Measurements from ENCODE around the gene TLNRD1.
A peak's percentile ranks its signal among the peaks of the same experiment; 100 is the strongest.

Gene TLNRD1

GRCh38 chr15:80978685-80979329, 21.9 kb upstream of the TLNRD1 start:
- DNase-seq (ENCODE audit: low read depth), result no peak

GRCh38 chr15:80979538-80980200, 21.1 kb upstream of the TLNRD1 start:
- DNase-seq (ENCODE audit: low read depth), result no peak

GRCh38 chr15:80982205-80982604, 18.5 kb upstream of the TLNRD1 start:
- DNase-seq (ENCODE audit: low read depth), result no peak

GRCh38 chr15:80982839-80983238, 17.9 kb upstream of the TLNRD1 start:
- DNase-seq (ENCODE audit: low read depth), result no peak

- DNase-seq (ENCODE audit: low read depth), result no peak
Observed at GRCh38 chr15:80984856-80985255, 15.9 kb upstream of the TLNRD1 start.

- no peak for DNase-seq (ENCODE audit: low read depth)
Observed at GRCh38 chr15:80985981-80986380, 14.7 kb upstream of the TLNRD1 start.

GRCh38 chr15:80986487-80986886, 14.2 kb upstream of the TLNRD1 start:
- DNase-seq (ENCODE audit: low read depth), result no peak

GRCh38 chr15:80988148-80988796, 12.5 kb upstream of the TLNRD1 start:
- no peak for DNase-seq (ENCODE audit: low read depth)

GRCh38 chr15:80989081-80989517, 11.6 kb upstream of the TLNRD1 start:
- no peak for DNase-seq (ENCODE audit: low read depth)

- peak; percentile 89 for DNase-seq (ENCODE audit: low read depth)
Observed at GRCh38 chr15:80989518-80990478, 10.9 kb upstream of the TLNRD1 start, which contains the start of gene MESD. Gene MESD (minus strand): TSS chr15:80989819. CDS start chr15:80989791, 28 bp downstream.

- DNase-seq (ENCODE audit: low read depth), result no peak
Observed at GRCh38 chr15:80990955-80991354, 9.8 kb upstream of the TLNRD1 start.

- peak; percentile 45 for DNase-seq (ENCODE audit: low read depth)
Observed at GRCh38 chr15:80991421-80991820, 9.3 kb upstream of the TLNRD1 start.

GRCh38 chr15:80992006-80992405, 8.7 kb upstream of the TLNRD1 start:
- DNase-seq (ENCODE audit: low read depth), result no peak

- no peak for DNase-seq (ENCODE audit: low read depth)
Observed at GRCh38 chr15:80992441-80992840, 8.3 kb upstream of the TLNRD1 start.

- no peak for DNase-seq (ENCODE audit: low read depth)
Observed at GRCh38 chr15:80996247-80996646, 4.5 kb upstream of the TLNRD1 start.

- DNase-seq (ENCODE audit: low read depth), result no peak
Observed at GRCh38 chr15:80997692-80998091, 3.0 kb upstream of the TLNRD1 start.

- no peak for DNase-seq (ENCODE audit: low read depth)
Observed at GRCh38 chr15:80998251-80998650, 2.5 kb upstream of the TLNRD1 start.

- no peak for DNase-seq (ENCODE audit: low read depth)
Observed at GRCh38 chr15:80999623-81000036, 1.1 kb upstream of the TLNRD1 start.

- no peak for DNase-seq (ENCODE audit: low read depth)
Observed at GRCh38 chr15:81000144-81000623, 539 bp upstream of the TLNRD1 start.

- DNase-seq (ENCODE audit: low read depth), result peak; percentile 25
Observed at GRCh38 chr15:81001152-81002008, 657 bp downstream of the TLNRD1 start.

- no peak for DNase-seq (ENCODE audit: low read depth)
Observed at GRCh38 chr15:81002009-81002330, 1.2 kb downstream of the TLNRD1 start.

All from GM04504 (cell line).